IgD-negative memory B cell (primary cell): Measurements from ENCODE around the gene VEZT. TPM values are rescaled to one million over a fixed set of nuclear protein-coding genes. Genes with fewer than 3 reads are reported as not detected.

Experiments used
- H3K27ac Mint-ChIP-seq, 3 donors: one replicate each; pipeline ENCODE4 v1.8.0; 2020 to 2022; ENCODE audit warnings: mild to moderate bottlenecking in 3 of 3, mixed read lengths in 3 of 3, moderate library complexity in 1 of 3
- H3K27me3 Mint-ChIP-seq: one replicate; pipeline ENCODE4 v1.8.0; 2021; ENCODE audit warnings: mixed read lengths
- H3K36me3 Mint-ChIP-seq: one replicate; pipeline ENCODE4 v1.8.0; 2020; ENCODE audit warnings: mild to moderate bottlenecking, mixed read lengths
- H3K4me1 Mint-ChIP-seq, 3 donors: one replicate each; pipeline ENCODE4 v1.8.0; 2020 to 2022; ENCODE audit warnings: mixed read lengths in 3 of 3, mild to moderate bottlenecking in 1 of 3
- H3K4me3 Mint-ChIP-seq, 4 donors: one replicate each; pipeline ENCODE4 v1.8.0; 2020 to 2022; ENCODE audit warnings: mild to moderate bottlenecking in 4 of 4, mixed read lengths in 4 of 4, moderate library complexity in 3 of 4
- H3K9me3 Mint-ChIP-seq, 3 donors: one replicate each; pipeline ENCODE4 v1.8.0; 2020 to 2021; ENCODE audit warnings: mixed read lengths in 3 of 3, mild to moderate bottlenecking in 1 of 3
- polyA plus RNA-seq: library from polyadenylated mRNA; unstranded; fragments of 300-500 nt; fragmentation: Illumina TruSeq; gene quantifications from one replicate; pipeline ENCODE4 v1.2.3, GENCODE V29; 2021

Gene VEZT
- 21.5 TPM for polyA plus RNA-seq

- peak within 1 kb of the TSS; percentile 78 to 99 (median 94) for H3K27ac Mint-ChIP-seq
- peaks cover 17 to 26% (median 23%) of the 10 kb centered on the region in 3 donors for H3K4me1 Mint-ChIP-seq
- H3K27me3 Mint-ChIP-seq, result no peaks in the 10 kb centered on the region
- H3K9me3 Mint-ChIP-seq, result no peaks in the 10 kb centered on the region
- peak within 1 kb of the TSS; percentile 90 to 99 (median 99) for H3K4me3 Mint-ChIP-seq
- peaks cover 2% of the 10 kb centered on the region for H3K36me3 Mint-ChIP-seq
Observed at GRCh38 chr12:95217377-95218149, at the start of gene VEZT, which contains the start of gene FGD6. VEZT (plus strand) TSS chr12:95217807; CDS start chr12:95217851, 44 bp downstream. FGD6 (minus strand) TSS chr12:95217467; CDS start chr12:95217240, 227 bp downstream.

DNA sequence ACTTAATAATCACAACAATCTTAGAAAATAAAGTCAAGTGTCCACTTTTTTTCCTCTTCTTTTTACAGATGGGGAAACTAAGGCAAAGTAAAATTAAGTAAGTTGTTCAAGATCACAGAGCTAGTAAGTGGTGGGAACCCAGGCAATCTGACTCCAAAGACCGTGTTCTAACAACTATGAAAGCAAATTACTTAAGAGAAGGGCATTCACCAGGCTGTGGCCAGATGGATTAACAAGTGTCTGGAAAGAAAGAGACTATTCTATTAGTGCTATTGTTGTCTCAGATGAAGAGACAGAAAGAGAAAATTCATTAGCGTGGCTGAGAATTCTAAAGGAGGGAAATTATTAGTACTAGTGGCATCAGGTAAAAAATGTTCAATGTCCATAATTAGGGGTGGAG, 48.9 kb upstream of the VEZT start:
- no peaks in the 10 kb centered on the region for H3K9me3 Mint-ChIP-seq
- no peaks in the 10 kb centered on the region for H3K27me3 Mint-ChIP-seq
- H3K4me3 Mint-ChIP-seq, result no peak overlapping the region
- H3K27ac Mint-ChIP-seq, result no peak overlapping the region
- H3K4me1 Mint-ChIP-seq, result peaks cover 0 to 2% (median 0%) of the 10 kb centered on the region in 3 donors
- no peaks in the 10 kb centered on the region for H3K36me3 Mint-ChIP-seq

DNA sequence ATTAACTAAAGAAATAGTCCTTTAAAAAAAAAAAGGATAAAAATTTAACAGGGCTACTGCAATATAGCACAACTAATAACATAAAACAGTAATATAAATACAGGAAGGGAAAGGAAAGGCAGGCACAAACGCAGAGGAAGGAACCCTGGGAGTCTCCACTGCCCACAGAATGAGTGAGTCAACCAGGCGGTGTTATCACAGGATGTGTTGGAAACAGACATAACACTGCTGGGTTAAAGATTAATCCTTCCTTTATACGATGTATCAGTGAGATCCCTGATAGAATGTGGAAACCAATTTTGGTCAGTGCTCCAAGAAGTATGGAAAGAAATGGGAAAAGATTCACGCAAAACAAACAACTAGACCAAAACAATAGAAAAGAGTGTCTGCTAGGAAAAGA, 48.2 kb upstream of the VEZT start:
- Mint-ChIP-seq H3K4me3 (no peak overlapping the region), H3K4me1 (peaks cover 0 to 2% (median 0%) of the 10 kb centered on the region in 3 donors), H3K27ac (no peak overlapping the region), H3K9me3 (no peaks in the 10 kb centered on the region), H3K27me3 (no peaks in the 10 kb centered on the region), H3K36me3 (no peaks in the 10 kb centered on the region)

DNA sequence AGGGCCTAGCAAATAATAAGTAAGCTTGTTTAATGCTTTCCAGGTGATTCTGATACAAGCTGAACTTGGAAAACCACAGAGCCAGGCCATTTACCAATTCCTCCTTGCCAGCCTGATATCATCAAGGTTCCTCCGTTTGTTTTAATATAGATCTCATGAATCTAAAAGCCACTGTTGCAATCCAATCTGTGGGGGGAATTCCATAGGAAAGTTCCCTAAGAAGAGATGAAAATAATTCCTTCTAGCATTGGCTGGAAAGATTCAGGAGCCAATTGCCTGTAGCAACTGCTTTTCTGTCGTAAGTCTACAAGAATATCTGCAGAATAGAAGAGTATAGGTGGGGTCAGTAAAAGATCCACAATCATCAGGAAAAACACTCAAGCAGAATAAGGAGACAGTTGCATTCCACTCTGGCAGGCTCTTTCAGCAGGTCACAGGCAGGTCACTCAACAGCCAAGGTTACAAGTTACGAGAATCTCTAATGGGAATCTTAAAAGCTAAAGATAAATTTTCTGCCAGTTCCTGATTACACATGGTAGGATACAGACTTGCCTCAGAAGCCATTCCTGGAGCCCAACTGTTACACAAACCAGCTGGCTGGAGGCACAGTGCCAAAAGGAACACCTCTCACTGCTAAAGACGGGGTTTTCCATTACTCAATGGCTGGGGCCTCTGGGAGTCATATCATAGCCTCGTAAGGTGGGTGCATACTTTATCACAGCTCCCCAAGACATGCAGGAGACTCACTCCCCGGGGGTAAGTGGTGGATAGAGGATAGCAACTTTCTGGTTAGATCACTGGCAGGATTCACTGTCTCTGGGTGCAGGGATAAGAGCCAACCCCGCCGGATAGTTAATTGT, 44.0 kb upstream of the VEZT start:
- no peaks in the 10 kb centered on the region for H3K27me3 Mint-ChIP-seq
- H3K4me3 Mint-ChIP-seq, result no peak overlapping the region
- no peaks in the 10 kb centered on the region for H3K36me3 Mint-ChIP-seq
- no peak overlapping the region for H3K27ac Mint-ChIP-seq
- no peaks in the 10 kb centered on the region for H3K9me3 Mint-ChIP-seq
- H3K4me1 Mint-ChIP-seq, result peaks cover 4 to 5% (median 5%) of the 10 kb centered on the region in 3 donors

DNA sequence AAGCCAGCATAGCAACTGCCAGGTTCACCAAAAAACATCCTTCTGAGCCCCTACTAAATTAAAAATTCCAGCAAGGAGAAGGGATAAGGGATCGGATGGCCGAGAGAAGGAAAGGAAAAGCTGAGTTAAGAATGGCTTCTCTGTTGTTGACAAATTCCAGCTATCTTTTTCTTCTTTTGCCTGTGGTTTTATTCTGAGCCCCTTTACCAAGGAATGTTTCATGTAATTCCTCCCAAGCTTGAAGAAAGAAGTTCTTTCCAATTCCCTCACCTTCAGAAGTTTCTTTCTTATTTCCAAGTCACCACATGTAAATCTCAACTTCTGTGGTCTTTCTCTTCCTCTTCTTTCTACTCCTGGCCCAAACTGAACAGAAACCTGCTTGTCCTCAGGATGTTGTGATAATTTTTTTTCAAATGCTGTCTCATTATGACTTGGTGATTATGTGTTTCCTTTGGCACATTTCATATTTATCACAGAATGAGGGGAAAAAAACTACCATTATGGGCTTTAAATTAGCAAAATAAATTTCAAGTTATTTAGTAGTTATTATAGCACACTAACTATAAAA, 40.3 kb upstream of the VEZT start:
- Mint-ChIP-seq H3K27ac (no peak overlapping the region), H3K9me3 (no peaks in the 10 kb centered on the region)

GRCh38 chr12:95178136-95178535, 39.5 kb upstream of the VEZT start:
- no peak overlapping the region for H3K27ac Mint-ChIP-seq
- no peaks in the 10 kb centered on the region for H3K27me3 Mint-ChIP-seq
- H3K4me3 Mint-ChIP-seq, result no peak overlapping the region
- no peaks in the 10 kb centered on the region for H3K36me3 Mint-ChIP-seq
- no peaks in the 10 kb centered on the region for H3K9me3 Mint-ChIP-seq
- H3K4me1 Mint-ChIP-seq, result peaks cover 1 to 6% (median 5%) of the 10 kb centered on the region in 3 donors

More for the DNA sequence above, 40.3 kb upstream of the VEZT start:
- Mint-ChIP-seq H3K4me3 (no peak overlapping the region), H3K36me3 (no peaks in the 10 kb centered on the region), H3K27me3 (no peaks in the 10 kb centered on the region), H3K4me1 (peaks cover 4 to 5% (median 5%) of the 10 kb centered on the region in 3 donors)

DNA sequence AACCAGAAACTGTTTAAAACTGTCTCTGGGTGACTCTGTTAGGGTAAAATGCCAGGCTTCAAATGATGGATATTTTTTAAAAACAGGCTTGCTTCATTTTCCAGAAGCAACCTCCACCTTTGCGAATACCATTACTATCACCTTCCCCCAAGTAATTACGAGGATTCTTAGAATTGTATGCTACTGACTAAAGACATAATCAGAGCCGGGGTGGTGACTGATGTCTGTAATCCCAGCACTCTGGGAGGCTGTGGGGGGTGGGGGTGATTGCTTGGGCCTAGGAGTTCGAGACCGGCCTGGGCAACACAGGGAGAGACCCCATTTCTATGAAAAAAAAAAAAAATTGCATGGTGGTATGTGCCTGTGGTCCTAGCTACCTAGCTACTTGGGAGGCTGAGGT, 38.6 kb upstream of the VEZT start:
- Mint-ChIP-seq H3K36me3 (no peaks in the 10 kb centered on the region), H3K9me3 (no peaks in the 10 kb centered on the region), H3K4me1 (peaks cover 1 to 7% (median 6%) of the 10 kb centered on the region in 3 donors), H3K27ac (no peak overlapping the region), H3K4me3 (no peak overlapping the region), H3K27me3 (no peaks in the 10 kb centered on the region)

GRCh38 chr12:95181103-95181502, 36.5 kb upstream of the VEZT start:
- no peaks in the 10 kb centered on the region for H3K36me3 Mint-ChIP-seq
- no peak overlapping the region for H3K27ac Mint-ChIP-seq
- H3K9me3 Mint-ChIP-seq, result no peaks in the 10 kb centered on the region
- H3K4me3 Mint-ChIP-seq, result no peak overlapping the region
- peaks cover 8 to 13% (median 10%) of the 10 kb centered on the region in 3 donors for H3K4me1 Mint-ChIP-seq
- H3K27me3 Mint-ChIP-seq, result no peaks in the 10 kb centered on the region

- no peaks in the 10 kb centered on the region for H3K27me3 Mint-ChIP-seq
- no peak overlapping the region for H3K4me3 Mint-ChIP-seq
- no peaks in the 10 kb centered on the region for H3K36me3 Mint-ChIP-seq
- no peak overlapping the region for H3K27ac Mint-ChIP-seq
- H3K9me3 Mint-ChIP-seq, result no peaks in the 10 kb centered on the region
- H3K4me1 Mint-ChIP-seq, result peaks cover 13 to 16% (median 14%) of the 10 kb centered on the region in 3 donors
Observed at GRCh38 chr12:95182868-95183415, 34.7 kb upstream of the VEZT start.

GRCh38 chr12:95184121-95184520, 33.5 kb upstream of the VEZT start:
- Mint-ChIP-seq H3K4me3 (no peak overlapping the region), H3K27me3 (no peaks in the 10 kb centered on the region), H3K27ac (no peak overlapping the region), H3K36me3 (peaks cover 1% of the 10 kb centered on the region), H3K4me1 (peaks cover 16 to 24% (median 18%) of the 10 kb centered on the region in 3 donors), H3K9me3 (no peaks in the 10 kb centered on the region)

GRCh38 chr12:95185072-95185471, 32.5 kb upstream of the VEZT start:
- Mint-ChIP-seq H3K27ac (no peak overlapping the region), H3K9me3 (no peaks in the 10 kb centered on the region), H3K4me3 (no peak overlapping the region), H3K4me1 (peaks cover 16 to 24% (median 18%) of the 10 kb centered on the region in 3 donors), H3K27me3 (no peaks in the 10 kb centered on the region), H3K36me3 (peaks cover 1% of the 10 kb centered on the region)

DNA sequence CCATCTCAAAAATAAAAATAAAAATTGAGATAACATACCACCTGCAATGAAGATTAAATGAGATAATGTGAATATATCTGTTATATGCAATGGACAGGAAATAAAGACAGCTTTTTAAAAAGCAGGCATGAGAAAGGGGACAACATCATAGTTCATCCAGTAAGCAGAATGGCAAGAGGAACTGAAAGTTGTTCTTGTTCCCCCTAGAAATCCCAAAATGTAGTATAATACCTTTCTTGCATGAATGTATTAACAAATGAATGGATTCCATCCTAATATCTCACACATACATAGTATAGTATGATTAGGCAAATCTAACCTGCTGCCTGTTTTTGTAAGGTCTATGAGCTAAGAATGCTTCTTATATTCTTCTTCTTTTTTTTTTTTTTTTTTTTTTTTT, 31.8 kb upstream of the VEZT start:
- Mint-ChIP-seq H3K27ac (no peak overlapping the region), H3K4me3 (no peak overlapping the region), H3K27me3 (no peaks in the 10 kb centered on the region), H3K4me1 (peaks cover 16 to 24% (median 18%) of the 10 kb centered on the region in 3 donors), H3K9me3 (no peaks in the 10 kb centered on the region), H3K36me3 (peaks cover 1% of the 10 kb centered on the region)

DNA sequence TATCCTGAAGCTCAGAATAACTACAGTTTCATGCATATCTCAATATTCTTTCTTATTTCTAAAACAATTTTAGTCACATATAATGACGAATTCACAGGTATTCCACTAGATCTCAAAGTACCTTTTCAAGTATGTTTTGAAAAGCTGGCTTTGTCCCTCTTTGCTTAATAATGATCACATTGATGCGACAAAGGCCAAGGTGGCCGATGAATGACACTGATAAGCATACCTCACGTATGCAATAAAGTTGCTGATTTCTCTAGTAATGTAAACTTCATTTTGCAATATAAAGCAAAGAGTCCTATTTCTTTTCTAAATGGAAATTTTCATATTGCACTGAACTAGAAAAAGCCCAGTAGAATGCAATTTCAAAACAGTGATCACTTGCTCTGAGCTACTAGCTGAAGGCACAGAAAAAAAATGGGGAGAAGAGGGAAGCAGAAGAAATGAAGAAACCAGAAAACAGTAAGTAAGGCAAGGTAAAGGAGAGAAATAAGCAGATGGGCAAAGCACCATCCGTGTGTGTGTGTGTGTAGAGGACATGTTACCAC, 29.7 kb upstream of the VEZT start:
- Mint-ChIP-seq H3K27me3 (no peaks in the 10 kb centered on the region), H3K4me1 (peaks cover 22 to 26% (median 24%) of the 10 kb centered on the region in 3 donors), H3K9me3 (peaks cover 0 to 2% (median 0%) of the 10 kb centered on the region in 3 donors), H3K36me3 (peaks cover 6% of the 10 kb centered on the region), H3K27ac (peak overlapping the region in 2 of 3 donors; percentile 16 to 40), H3K4me3 (peak overlapping the region in 2 of 4 donors; percentile 3 to 70)

DNA sequence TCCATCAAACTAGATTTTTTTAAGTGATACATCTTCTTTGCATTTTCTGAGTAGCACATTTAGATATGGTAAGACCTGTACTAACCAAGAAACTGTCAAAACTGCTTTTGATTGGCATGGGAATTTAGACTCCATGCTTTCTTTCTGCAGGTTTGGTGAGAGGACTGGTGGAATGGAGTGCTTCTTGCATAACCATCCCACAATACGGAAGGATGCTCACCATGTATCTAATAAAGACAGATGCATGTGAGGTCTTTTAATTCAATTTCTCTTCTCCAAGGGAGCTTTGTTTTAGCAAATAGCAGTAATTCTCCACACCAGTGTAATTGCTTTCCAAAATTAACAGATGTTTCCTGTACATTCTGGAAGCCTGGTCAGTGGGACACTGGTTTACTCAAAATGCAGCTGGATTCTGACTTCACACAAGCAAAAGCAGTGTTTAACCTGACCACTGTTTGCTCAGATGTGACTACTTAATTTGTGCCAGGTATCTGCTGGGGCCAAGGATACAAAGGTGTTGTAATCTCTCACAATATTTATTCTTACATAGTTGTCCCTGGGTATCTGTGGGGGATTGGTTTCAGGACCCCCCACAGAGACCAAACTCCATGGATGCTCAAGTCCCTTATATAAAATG, 26.4 kb upstream of the VEZT start:
- no peaks in the 10 kb centered on the region for H3K27me3 Mint-ChIP-seq
- H3K4me3 Mint-ChIP-seq, result no peak overlapping the region
- H3K4me1 Mint-ChIP-seq, result peaks cover 15 to 20% (median 16%) of the 10 kb centered on the region in 3 donors
- peaks cover 0 to 2% (median 0%) of the 10 kb centered on the region in 3 donors for H3K9me3 Mint-ChIP-seq
- H3K36me3 Mint-ChIP-seq, result peaks cover 6% of the 10 kb centered on the region
- no peak overlapping the region for H3K27ac Mint-ChIP-seq
